Stimulated activated CD8-positive, alpha-beta memory T cell treated with anti-CD3 and anti-CD28 coated beads, Interleukin-15, amount 100 ng/mL, for 4 hours (primary cell): ENCODE results near the gene ESR2.

Experiments
- DNase-seq, 2 donors: peaks; one replicate each; pipeline ENCODE4 v3.0.0-alpha.2; 2020; ENCODE audit warnings: low read depth in 2 of 2

The ESR2 gene

DNA sequence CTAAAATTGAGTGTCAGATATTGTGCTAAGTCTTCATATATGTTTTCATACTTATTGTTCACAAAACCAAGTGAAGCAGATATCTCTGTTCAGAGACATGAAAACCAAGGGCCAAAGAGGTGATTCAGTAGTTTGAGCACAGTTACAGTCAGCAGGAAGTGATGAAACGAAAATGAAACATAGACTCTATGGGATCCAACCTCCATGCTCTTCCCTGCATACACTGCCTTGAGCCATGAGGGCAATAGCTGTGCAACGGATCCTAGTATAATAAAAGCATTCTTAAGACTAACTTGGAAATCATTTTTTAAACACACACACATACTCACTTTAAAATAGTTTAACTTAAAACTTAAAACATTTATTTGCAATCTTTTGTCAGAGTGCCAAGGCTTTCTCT lies 27.9 kb downstream of the ESR2 start:
- DNase-seq, result no peak

DNA sequence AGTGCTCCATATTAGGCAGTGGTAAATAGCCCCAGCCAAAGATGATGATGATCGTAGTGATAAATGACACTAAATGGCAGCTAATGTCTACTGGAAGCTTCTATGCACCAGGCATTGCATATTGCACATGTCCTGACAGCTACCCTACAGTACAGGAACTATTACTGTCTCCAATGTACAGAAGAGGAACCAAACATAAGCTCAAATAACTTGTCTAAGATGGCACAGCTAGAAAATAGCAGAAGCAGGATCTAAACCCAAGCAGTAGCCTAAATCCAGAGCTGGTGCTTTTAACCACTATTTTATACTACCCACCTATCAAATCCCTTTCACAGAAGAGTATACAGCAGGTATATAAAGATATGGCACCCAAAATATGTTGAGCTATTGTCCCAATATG lies 28.9 kb downstream of the ESR2 start:
- no peak for DNase-seq

- no peak for DNase-seq
Observed at GRCh38 chr14:64260418-64260817, 33.8 kb downstream of the ESR2 start.

GRCh38 chr14:64255756-64256155 lies 38.4 kb downstream of the ESR2 start:
- no peak for DNase-seq

DNA sequence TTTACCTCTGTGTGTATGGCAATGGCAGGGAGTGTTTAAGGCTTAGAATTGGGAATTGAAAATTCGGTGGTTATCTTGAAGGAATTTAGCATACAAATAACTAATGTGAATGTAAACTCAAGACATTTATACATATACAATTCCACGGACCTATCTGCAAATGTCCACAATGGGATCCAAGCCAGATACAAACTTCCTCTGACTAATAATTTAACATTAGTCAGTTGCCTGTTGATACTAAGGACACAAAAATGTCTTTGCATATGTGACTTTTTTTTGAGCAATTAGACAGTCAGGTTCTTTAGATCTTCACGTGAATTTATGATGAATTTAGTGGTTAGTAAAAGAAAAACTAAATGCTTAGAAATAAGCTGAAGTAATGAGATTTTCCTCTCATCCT lies 40.5 kb downstream of the ESR2 start:
- no peak for DNase-seq

DNA sequence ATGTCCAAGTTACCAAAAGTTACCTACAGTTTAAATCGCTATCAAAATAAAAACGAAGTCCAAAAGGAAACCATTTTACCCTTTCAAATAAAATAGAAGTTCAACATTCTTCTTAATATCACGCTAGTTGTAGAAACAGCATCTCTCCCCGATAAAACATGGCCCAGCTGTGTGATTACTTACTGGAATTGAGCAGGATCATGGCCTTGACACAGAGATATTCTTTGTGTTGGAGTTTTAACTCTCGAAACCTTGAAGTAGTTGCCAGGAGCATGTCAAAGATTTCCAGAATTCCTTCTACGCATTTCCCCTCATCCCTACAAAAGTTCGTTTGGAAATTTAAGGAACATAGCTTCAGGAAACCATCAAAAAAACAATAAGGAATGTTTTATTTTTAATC lies 44.8 kb downstream of the ESR2 start:
- no peak for DNase-seq

GRCh38 chr14:64248689-64249088 lies 45.5 kb downstream of the ESR2 start:
- DNase-seq, result no peak

DNA sequence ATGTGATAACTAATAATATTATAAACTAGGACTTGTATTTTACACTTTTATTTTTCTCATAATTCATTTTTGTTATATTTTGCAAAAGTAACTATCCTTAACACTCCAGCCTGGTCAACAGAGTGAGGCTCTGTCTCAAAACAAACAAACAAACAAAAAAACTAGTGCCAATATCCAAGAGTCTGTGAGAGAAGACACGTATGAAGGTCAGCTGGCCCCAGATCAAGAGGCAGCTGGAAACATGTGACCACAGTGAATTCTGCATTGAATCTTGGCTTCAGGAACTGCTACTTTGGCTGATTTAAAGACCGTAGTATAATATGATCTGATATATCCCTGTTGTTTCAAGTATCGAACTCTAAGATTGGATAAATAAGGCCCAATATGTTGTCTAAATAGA lies 47.0 kb downstream of the ESR2 start:
- DNase-seq, result no peak

DNA sequence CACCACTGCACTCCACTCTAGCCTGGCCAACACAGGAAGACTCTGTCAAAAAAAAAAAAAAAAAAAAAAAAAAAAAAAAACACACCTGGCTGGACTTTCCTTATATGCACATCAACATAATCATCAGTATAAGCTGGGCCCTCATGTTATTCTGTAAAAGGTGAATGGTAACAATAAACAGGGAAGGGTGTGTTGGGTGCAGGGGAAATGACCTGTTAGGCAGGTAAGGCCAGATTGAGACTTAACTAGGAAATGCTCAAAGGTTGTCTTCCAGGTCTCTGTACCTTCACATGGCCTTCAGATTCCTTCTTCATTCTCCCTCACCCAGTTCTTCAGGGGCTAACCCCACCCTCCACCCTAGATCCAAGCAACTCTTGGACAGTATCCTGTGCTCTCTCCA lies 47.5 kb downstream of the ESR2 start:
- no peak for DNase-seq

DNA sequence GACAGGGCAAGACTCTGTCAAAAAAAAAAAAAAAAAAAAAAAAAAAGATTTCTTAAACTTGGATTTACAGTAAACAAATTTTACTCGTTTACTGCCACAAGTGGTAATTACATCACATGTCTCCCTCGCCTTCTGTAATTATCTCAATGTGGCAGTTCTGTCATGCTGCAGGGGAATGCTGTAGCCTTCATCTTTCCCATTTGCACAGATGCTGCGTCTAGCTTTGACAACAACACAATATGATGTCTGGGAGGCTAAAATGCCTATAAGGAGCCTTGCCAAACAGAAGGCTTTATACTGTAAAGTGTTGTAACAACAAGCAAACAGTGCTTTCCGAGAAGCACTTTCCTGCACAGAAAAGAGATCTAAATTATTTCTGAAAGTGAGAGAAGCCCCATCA lies 48.7 kb downstream of the ESR2 start:
- DNase-seq, result no peak

- no peak for DNase-seq
Observed at GRCh38 chr14:64244279-64244678, 49.9 kb downstream of the ESR2 start.

- DNase-seq, result no peak
Observed at GRCh38 chr14:64238631-64239030, 55.5 kb downstream of the ESR2 start.

DNA sequence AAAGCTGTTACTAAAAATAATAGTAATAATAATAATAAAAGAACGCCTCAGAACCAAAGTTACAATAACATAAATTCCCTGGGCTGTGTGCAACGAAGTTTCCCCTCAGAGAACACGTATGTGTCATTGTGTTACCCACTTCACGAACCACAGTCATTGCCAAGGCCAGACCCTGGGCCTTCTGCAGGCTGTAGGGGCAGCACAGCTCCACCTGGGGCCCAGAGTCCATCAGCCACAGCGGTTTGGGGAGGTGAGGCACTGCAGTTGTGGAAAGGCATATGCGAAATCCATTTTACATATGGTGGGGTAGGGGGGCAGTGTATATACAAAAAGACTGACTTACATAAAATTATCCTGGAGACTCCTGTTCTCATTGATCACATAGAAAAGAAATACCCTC lies 56.1 kb downstream of the ESR2 start:
- DNase-seq, result no peak

GRCh38 chr14:64235652-64236640 lies 58.2 kb downstream of the ESR2 start:
- DNase-seq, result no peak

DNA sequence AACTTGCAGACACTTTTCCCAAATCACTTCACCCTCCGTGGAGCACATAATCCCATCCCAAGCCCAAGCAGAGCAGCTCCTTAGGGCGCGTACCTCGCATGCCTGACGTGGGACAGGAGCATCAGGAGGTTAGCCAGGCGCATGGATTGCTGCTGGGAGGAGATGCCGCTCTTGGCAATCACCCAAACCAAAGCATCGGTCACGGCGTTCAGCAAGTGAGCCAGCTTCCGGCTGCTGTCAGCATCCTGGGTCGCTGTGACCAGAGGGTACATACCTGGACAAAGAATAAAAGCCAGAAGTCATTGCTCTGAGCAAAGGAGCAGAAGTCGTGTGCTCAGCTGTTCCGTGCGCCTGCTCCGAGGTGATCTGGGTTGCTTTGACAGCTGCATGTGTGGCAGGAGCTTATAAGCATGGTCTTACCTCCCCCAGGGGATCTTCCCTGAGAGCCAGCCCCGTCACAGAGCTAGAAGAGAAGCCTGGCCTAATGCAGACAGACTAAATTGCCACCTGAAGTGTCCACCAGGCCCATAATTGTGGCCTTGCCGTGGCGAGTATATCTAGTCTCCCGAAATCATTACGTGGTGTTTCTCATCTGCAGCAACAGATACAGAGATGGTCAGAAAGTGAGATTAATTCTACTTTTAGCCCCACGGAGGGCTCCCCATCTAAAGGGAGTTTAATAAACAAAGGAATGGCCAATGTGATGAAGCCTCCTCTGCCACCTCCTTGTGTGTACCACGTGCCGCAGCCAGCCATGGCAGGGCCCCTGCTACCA lies 59.1 kb downstream of the ESR2 start:
- no peak for DNase-seq

DNA sequence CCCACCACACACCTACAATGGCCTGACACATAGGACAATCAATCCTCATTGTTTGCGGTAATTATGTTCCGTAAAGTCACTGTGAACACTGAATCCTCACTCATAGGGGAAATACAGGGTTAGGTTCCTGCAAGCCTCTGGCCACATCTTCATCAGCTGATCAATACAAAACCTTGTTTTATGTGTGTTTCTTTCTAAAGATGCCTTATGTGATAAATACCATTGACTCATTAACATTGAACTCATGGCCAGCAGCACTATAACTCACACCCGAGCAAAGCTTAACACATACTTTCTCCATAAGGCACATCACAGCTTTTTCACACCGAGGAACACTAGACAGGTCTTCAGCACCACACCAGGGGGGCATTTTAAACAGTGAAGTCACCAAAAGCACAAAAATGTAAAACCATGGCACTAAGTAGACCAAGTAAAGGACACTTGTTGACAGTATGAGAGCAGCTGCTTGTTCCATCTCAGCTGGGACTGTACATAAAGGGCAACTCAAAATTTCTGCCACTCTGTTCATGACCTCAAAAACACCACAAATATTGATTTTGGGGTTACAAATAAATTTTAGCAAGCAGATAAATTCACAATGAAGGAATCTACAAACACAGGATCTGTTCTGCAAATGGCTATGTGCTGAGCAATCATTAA lies 60.5 kb downstream of the ESR2 start:
- DNase-seq, result no peak

- no peak for DNase-seq
Observed at GRCh38 chr14:64232944-64233343, 61.2 kb downstream of the ESR2 start.

DNA sequence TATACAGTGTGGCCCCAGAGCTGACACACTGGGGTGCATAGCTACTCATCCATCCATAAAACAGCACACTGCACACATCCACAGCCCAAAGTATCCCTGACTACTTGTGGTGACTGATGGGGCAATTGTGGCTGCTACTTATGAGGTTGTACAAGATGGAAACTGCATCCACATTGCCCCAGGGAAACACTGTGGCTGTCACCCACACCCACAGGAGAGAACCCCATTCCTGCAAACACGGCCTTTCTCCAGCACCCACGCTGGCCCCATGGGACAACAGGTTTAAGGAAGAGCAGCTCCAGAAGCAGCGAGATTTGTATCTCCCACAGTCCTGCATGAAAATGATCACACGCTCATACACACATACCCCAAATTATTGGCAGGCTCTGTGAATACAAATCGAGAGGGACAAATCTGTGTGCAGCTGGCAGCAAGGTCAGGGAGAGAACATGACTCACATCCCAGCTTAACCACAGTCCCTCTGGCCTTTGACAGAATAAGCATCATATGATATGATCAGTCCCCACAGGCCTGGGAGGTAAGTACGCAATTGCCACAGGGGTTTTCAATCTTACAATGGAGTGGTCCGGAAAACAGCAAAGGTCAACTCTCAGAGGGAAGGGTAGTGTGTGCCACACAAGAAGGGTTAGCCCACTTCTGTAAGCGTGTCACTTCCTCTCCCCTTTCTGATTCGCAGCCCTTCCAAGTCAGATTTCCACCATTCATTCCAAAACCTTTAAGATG lies 61.9 kb downstream of the ESR2 start:
- DNase-seq, result no peak

- no peak for DNase-seq
Observed at GRCh38 chr14:64229489-64229888, 64.7 kb downstream of the ESR2 start.

DNA sequence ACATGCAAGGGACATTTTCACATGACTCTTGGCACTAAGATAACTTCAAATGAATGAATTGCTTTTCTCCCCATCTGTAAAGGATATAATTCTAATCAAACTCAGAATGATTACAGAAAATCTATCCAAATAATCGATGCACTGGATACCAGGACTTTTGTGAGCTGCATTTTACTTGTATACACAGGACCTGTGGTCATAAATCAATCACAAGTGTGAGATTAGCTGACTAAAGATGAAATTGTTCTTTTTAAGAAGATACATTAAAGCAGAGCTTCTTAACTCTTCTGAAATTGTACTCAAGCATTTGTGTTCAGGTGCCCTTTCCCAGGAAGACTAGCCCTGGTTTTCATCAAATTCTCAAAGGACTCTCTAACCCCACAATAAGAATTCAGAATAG lies 66.3 kb downstream of the ESR2 start:
- no peak for DNase-seq

GRCh38 chr14:64225151-64225757 lies 68.9 kb downstream of the ESR2 start:
- no peak for DNase-seq
